GM12878 (cell line): ENCODE data around the gene C21orf91. TPM values are rescaled to one million over a fixed set of nuclear protein-coding genes. Genes with fewer than 3 reads are reported as not detected.
A peak's percentile ranks its signal among the peaks of the same experiment; 100 is the strongest.

ENCODE experiments used
- ATAC-seq: fragments of 200-7000 bp; cut with Tn5 transposase; 3 replicates; pipeline ENCODE4 v1.9.1; 2020; ENCODE audit warnings: mild to moderate bottlenecking, moderate library complexity
- BruUV-seq: library from RNA; stranded (reverse); fragments of 400-500 nt; replicated peaks from 2 replicates; lab custom pipeline; 2021; lab: Mats Ljungman, UMichigan
- CTCF ChIA-PET: fragments of 300-600 bp; sonication (Branson Sonifier 250); formaldehyde crosslinking; extraction: SDS; loops from one replicate; lab custom pipeline; 2021; ENCODE audit warnings: inconsistent platforms; lab: Yijun Ruan, JAX
- POLR2A ChIA-PET: fragments of 350-600 bp; formaldehyde crosslinking; extraction: SDS; loops from one replicate; lab custom pipeline; 2021; ENCODE audit warnings: inconsistent platforms; lab: Charles Lee
- RAD21 ChIA-PET: fragments of 300-600 bp; sonication (Branson Sonifier 250); formaldehyde crosslinking; loops from one replicate; lab custom pipeline; 2023; ENCODE audit warnings: antibody characterized with exemption; ENCODE audit not compliant: unreplicated experiment; lab: Charles Lee
- SMC1A ChIA-PET: fragments of 300-600 bp; sonication (Branson Sonifier 250); formaldehyde crosslinking; loops from one replicate; lab custom pipeline; 2023; ENCODE audit not compliant: unreplicated experiment, uncharacterized antibody; lab: Charles Lee
- DNase-seq: peaks from one replicate; pipeline ENCODE4 v3.0.0-alpha.2; 2011; ENCODE audit warnings: low read depth, low spot score
- FAIRE-seq: peaks from 3 replicates; lab custom pipeline; 2011; peaks lifted over from hg19 to GRCh38; lab: Jason Lieb, UNC
- H2AFZ ChIP-seq: 2 replicates; pipeline ENCODE4 v1.6.0; 2011; ENCODE audit warnings: low read depth, low read length, control low read depth; ENCODE audit not compliant: control insufficient read depth
- H3K27ac ChIP-seq: 2 replicates; pipeline ENCODE4 v1.5.1; 2011; ENCODE audit warnings: control low read depth; ENCODE audit not compliant: control insufficient read depth, insufficient read depth
- H3K27me3 ChIP-seq, 2 experiments: replicated peaks in 1 of 2; 2 replicates each; pipeline versions ENCODE4 v1.6.0 to v1.6.1; 2011; ENCODE audit warnings: low read length in 1 of 2; ENCODE audit not compliant: control insufficient read depth in 2 of 2, insufficient read depth in 2 of 2
- H3K36me3 ChIP-seq, 2 experiments: 2 replicates each; pipeline ENCODE4 v1.5.1; 2011; ENCODE audit warnings: low read length in 1 of 2; ENCODE audit not compliant: control insufficient read depth in 2 of 2, insufficient read depth in 2 of 2
- H3K4me1 ChIP-seq: 2 replicates; pipeline ENCODE4 v1.6.1; 2011; ENCODE audit warnings: mild to moderate bottlenecking, low read length, moderate library complexity, mixed read lengths; ENCODE audit not compliant: control insufficient read depth, insufficient read depth
- H3K4me2 ChIP-seq: 2 replicates; pipeline ENCODE4 v1.6.0; 2011; ENCODE audit warnings: control low read depth; ENCODE audit not compliant: control insufficient read depth, insufficient read depth
- H3K4me3 ChIP-seq: fragments of 200-600 bp; sonication (generic); 2 replicates; pipeline ENCODE4 v1.5.1; 2016
- H3K79me2 ChIP-seq: 2 replicates; pipeline ENCODE4 v1.6.0; 2011; ENCODE audit warnings: low read length; ENCODE audit not compliant: control insufficient read depth, insufficient read depth
- H3K9ac ChIP-seq: 2 replicates; pipeline ENCODE4 v1.8.0; 2011; ENCODE audit warnings: low read length, control low read depth, mixed read lengths; ENCODE audit not compliant: control insufficient read depth, insufficient read depth
- H3K9me3 ChIP-seq: replicated peaks from 3 replicates; pipeline ENCODE4 v1.5.1; 2011; ENCODE audit warnings: mild to moderate bottlenecking, low read length; ENCODE audit not compliant: control insufficient read depth, insufficient read depth
- H4K20me1 ChIP-seq: 2 replicates; pipeline ENCODE4 v1.6.0; 2011; ENCODE audit not compliant: control insufficient read depth, insufficient read depth
- FOXK2 ChIP-seq: fragments of 450-650 bp; IDR thresholded peaks from 2 replicates; pipeline ENCODE4 v1.6.1; 2017; ENCODE audit warnings: mild to moderate bottlenecking, moderate library complexity
- MEF2B ChIP-seq: fragments of 450-650 bp; IDR thresholded peaks from 2 replicates; pipeline ENCODE4 v1.6.1; 2018; ENCODE audit warnings: mild to moderate bottlenecking, moderate library complexity; ENCODE audit not compliant: partially characterized antibody, poor library complexity, severe bottlenecking
- POLR2AphosphoS5 ChIP-seq: IDR thresholded peaks from 2 replicates; pipeline ENCODE4 v1.6.1; 2011; ENCODE audit warnings: mild to moderate bottlenecking, low read length, inconsistent platforms
- RELA ChIP-seq: fragments of 450-650 bp; IDR thresholded peaks from 2 replicates; pipeline ENCODE4 v1.8.0; 2014; ENCODE audit warnings: borderline replicate concordance; ENCODE audit not compliant: partially characterized antibody
- SIX5 ChIP-seq: IDR thresholded peaks from 2 replicates; pipeline ENCODE4 v1.6.1; 2011; ENCODE audit warnings: mild to moderate bottlenecking, low read depth, low read length, moderate library complexity; ENCODE audit not compliant: severe bottlenecking
- TBL1XR1 ChIP-seq: IDR thresholded peaks from 2 replicates; pipeline ENCODE4 v1.6.1; 2012; ENCODE audit warnings: low read depth, low read length, improper control_type of control experiment
- ZNF24 ChIP-seq: fragments of 450-650 bp; IDR thresholded peaks from 2 replicates; pipeline ENCODE4 v1.6.1; 2017; ENCODE audit warnings: antibody characterized with exemption, mild to moderate bottlenecking
- WGBS: methylation state at CpG from one replicate; pipeline ENCODE4 v1.1.6; 2016; ENCODE audit warnings: low lambda C conversion rate; ENCODE audit not compliant: insufficient replicate concordance, insufficient coverage; ENCODE audit errors: missing lambda C conversion rate; 5-methylcytosine and 5-hydroxymethylcytosine counted together
- in situ Hi-C: fragments of 300-500 bp; cut with MboI; formaldehyde crosslinking; loops from 9 replicates; pipeline ENCODE4 v1.14.3; 2018; ENCODE audit warnings: mixed read lengths
- intact Hi-C: fragments of 100-400 bp; cut with micrococcal nuclease; formaldehyde crosslinking; loops from one replicate; pipeline ENCODE4 v1.14.2; 2022; ENCODE audit not compliant: unreplicated experiment
- polyA plus RNA-seq, 11 experiments: library from polyadenylated mRNA; depleted of rRNA in 4 of 11; unstranded in 6 of 11; stranded (reverse) in 5 of 11; fragments of >200 nt; fragmentation: Nextera tagmentation in 4 of 11; fragmentation: Illumina TruSeq in 1 of 11; extraction: Ambion mirVana in 4 of 11; extraction: Trizol in 1 of 11; gene quantifications; 1 replicate in 1 of 11; 2 replicates in 10 of 11; pipeline versions ENCODE4 v1.2.1 to v1.2.3, GENCODE V29; 2011 to 2016; ENCODE audit warnings: inconsistent platforms in 2 of 11, missing spikeins in 2 of 11, low read depth in 1 of 11
- total RNA-seq, 4 experiments: library from RNA; depleted of rRNA in 3 of 4; stranded (reverse); fragments of >200 nt in 3 of 4; fragmentation: Illumina TruSeq in 1 of 4; extraction: Trizol in 1 of 4; gene quantifications; 2 replicates each; pipeline versions ENCODE4 v1.2.1 to v1.2.3, GENCODE V29; 2013 to 2021
- TF ChIP-seq, protein P1 (sequence below): fragments of 450-650 bp; IDR thresholded peaks from 2 replicates; pipeline ENCODE4 v1.6.1; 2016; ENCODE audit warnings: mild to moderate bottlenecking

The C21orf91 gene
- total and polyA plus RNA-seq, 10 of the 15 experiments (the other 5 are each of a cell fraction or from before 2014, with no cell fraction given): 9.3 to 40.3 (median 29.8) TPM

DNA sequence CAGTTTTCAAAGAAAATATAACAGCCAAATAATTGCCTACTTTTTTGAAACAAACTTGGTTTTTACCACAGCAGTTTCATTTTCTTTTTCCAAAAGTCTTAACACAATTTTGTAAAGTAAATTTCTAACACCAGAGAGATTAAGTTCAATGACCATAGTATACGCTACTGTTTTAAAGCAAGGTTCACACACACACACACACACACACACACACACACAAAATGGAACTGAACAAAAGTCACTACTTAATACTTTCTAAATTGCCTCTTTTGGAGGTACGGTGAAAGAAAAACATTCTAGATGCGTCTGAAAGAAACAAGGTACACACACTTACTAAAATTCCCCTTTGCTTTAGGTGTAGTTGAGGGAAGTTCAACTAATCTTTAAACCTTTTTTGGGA lies 30.1 kb downstream of the C21orf91 start (continued):
- TF ChIP-seq MEF2B: no peak

- BruUV-seq: no TSS peak
- SMC1A ChIA-PET: interaction anchor here (1.5 to 2.0 kb wide), 4 partner anchors 11 to 30 kb away, joined by 3 to 8 read pairs (median 6); no protein-coding TSS in a partner anchor
- DNase-seq: no peak
- intact Hi-C loops (no loop called here), in situ Hi-C loops (no loop called here)
- ATAC-seq: no peak
- TF ChIP-seq POLR2AphosphoS5 (no peak), FOXK2 (no peak), TBL1XR1 (no peak), RELA (no peak), ZNF24 (no peak), SIX5 (no peak)
- TF ChIP-seq, protein P1, sequence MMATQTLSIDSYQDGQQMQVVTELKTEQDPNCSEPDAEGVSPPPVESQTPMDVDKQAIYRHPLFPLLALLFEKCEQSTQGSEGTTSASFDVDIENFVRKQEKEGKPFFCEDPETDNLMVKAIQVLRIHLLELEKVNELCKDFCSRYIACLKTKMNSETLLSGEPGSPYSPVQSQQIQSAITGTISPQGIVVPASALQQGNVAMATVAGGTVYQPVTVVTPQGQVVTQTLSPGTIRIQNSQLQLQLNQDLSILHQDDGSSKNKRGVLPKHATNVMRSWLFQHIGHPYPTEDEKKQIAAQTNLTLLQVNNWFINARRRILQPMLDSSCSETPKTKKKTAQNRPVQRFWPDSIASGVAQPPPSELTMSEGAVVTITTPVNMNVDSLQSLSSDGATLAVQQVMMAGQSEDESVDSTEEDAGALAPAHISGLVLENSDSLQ: no peak
- no peak for FAIRE-seq
- peaks cover 2% of the 10 kb centered on the region; the same call in 2 of the 3 replicates for H3K9me3 ChIP-seq
- H3K36me3 ChIP-seq: peaks cover 3 to 14% of the 10 kb centered on the region in 2 experiments; a peak in 3 of 4 replicates
- peak overlapping the region; percentile 2; the same call in 1 of the 2 replicates for H3K4me2 ChIP-seq
- peaks cover 6% of the 10 kb centered on the region for H3K79me2 ChIP-seq
- H3K4me1 ChIP-seq: peaks cover 62% of the 10 kb centered on the region
- H3K27me3 ChIP-seq: no peaks in the 10 kb centered on the region
- CTCF ChIA-PET: no interaction called here
- H3K9ac ChIP-seq: no peak overlapping the region
- POLR2A ChIA-PET: no interaction called here
- H2AFZ ChIP-seq: no peak overlapping the region
- RAD21 ChIA-PET: interaction anchor here (1.2 kb wide), 1 partner anchor 29 kb away, joined by 3 read pairs; no protein-coding TSS in a partner anchor
- H4K20me1 ChIP-seq: no peaks in the 10 kb centered on the region
- peak overlapping the region; percentile 91 for H3K27ac ChIP-seq
- H3K4me3 ChIP-seq: peak overlapping the region; percentile 5; the same call in 1 of the 2 replicates
- 96% methylated on average over 2 of the region's 2 CpGs for WGBS
Observed at GRCh38 chr21:17786851-17787181, 32.3 kb downstream of the C21orf91 start.
